PC-9 (cell line): ENCODE results near the gene TENM4.

Experiments
- EZH2 ChIP-seq: fragments of 200-600 bp; sonication (generic); IDR thresholded peaks from 2 replicates; pipeline ENCODE4 v1.8.0; 2017; ENCODE audit warnings: antibody characterized with exemption, low read depth
- TF ChIP-seq, protein P1 (sequence below): fragments of 200-600 bp; sonication (generic); conservative IDR thresholded peaks from 2 replicates; pipeline ENCODE4 v1.6.1; 2017; ENCODE audit warnings: mixed run types, antibody characterized with exemption, mild to moderate bottlenecking, moderate library complexity

DNA sequence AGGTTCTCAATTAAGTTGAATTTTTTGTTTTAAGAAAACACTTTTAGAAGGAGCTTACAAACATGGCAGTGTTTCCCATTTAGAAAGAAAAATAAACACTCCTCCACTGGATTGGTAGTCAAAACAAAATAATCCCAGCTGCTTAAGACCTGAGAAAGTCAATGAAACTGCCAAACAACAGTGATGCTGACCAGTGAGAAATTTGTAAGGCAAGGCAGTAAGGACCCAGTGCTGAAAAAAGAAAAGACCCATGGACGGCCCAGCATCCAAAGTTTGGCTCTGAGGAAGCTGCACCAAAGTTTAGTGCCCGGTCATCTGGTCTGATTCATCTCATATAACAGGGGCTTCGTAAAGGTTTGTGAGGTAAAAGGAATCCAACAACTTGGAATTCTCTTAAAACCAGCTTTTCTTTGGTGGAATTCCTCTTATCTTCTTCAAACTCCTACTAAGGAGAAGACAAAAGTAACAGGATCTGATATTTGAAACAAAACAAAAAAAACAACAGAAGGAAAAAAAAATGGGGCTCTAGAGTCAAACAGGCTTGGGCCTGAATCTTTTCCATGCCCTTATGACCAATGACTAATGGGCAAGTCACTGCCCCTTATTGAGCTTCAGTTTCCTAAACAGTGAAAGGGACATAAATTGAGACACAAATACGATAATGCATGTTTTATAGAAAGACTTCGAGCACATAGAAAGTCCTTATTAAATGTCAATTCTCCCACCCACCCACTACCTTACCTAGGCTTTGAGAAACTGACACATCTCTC is 483.2 kb downstream of the TENM4 start:
- TF ChIP-seq, protein P1, sequence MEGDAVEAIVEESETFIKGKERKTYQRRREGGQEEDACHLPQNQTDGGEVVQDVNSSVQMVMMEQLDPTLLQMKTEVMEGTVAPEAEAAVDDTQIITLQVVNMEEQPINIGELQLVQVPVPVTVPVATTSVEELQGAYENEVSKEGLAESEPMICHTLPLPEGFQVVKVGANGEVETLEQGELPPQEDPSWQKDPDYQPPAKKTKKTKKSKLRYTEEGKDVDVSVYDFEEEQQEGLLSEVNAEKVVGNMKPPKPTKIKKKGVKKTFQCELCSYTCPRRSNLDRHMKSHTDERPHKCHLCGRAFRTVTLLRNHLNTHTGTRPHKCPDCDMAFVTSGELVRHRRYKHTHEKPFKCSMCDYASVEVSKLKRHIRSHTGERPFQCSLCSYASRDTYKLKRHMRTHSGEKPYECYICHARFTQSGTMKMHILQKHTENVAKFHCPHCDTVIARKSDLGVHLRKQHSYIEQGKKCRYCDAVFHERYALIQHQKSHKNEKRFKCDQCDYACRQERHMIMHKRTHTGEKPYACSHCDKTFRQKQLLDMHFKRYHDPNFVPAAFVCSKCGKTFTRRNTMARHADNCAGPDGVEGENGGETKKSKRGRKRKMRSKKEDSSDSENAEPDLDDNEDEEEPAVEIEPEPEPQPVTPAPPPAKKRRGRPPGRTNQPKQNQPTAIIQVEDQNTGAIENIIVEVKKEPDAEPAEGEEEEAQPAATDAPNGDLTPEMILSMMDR = no peak
- TF ChIP-seq EZH2 = no peak
